Fibroblast of peridontal ligament (primary cell): Measurements from ENCODE around the gene PGA5.
A peak's percentile ranks its signal among the peaks of the same experiment; 100 is the strongest.

Experiments
- DNase-seq: peaks from one replicate; pipeline ENCODE4 v3.0.0-alpha.2; 2010; ENCODE audit errors: extremely low read depth

The PGA5 gene

DNA sequence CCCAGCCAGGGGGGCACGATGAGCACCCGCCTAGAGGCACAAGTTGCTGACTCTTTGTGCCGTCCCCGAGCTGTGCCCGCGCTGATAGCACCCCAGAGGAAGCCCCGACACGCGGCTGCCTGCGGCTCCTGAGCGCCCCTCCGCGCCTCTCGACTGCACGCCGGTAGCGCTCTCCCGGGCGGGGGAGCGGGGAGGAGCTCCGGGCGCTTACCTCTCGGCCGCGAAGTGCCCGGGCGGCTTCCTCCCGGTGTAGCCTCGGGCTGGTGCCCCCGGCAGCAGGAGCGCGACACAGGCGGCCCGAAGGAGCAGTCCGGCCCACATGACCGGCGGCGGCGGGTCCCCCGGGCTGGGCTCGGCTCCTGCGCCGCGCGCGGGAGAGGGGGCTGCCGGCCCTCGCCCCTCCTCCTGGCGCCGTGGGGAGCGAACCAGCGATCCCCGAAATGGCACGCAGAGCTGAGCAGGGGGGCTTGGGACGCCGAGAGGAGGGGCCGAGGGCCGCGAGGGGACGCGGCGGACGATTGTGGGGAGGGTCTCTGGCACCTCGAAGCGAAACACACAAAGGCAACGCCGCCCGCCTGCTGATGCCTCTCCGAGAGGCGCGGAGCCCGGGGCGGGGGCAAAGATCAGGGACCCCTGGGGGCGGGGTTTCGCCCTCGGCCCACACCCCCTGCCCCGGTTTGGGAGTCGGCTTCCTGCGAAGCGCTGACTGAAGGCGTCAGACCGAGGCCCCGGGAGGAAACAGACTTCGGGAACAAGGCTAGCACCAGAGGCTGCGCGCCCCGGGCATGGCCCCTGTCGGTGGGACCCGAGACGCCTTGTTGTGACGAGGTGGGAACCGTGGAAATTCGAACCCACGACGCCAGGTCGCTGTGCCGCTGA lies 54.0 kb downstream of the PGA5 start, which contains the start of gene VWCE:
VWCE (minus strand) TSS at position 600 of the 879 bp plus-strand sequence; CDS start at position 321, 279 bp downstream.
- peak; percentile 38 for DNase-seq

GRCh38 chr11:61295596-61295926 lies 54.6 kb downstream of the PGA5 start:
- no peak for DNase-seq

DNA sequence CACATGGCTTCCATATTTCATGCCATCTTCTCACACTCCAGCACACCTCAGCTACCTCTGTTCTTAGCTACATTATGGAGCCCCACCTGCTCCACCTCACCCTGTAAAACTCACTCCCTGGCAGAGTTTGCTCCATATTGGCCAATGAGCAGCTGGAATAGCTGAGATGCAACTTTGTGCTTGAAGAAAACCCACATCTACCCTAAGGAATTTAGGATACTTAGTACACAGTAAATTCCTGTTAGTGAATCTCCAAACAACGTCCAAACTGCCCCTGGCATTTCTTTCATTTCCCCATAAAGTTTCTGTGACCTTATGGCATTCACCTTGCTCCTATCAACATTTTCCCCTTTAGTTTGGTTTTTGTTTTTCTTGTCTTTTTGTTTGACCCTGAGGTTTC lies 56.4 kb downstream of the PGA5 start:
- no peak for DNase-seq

DNA sequence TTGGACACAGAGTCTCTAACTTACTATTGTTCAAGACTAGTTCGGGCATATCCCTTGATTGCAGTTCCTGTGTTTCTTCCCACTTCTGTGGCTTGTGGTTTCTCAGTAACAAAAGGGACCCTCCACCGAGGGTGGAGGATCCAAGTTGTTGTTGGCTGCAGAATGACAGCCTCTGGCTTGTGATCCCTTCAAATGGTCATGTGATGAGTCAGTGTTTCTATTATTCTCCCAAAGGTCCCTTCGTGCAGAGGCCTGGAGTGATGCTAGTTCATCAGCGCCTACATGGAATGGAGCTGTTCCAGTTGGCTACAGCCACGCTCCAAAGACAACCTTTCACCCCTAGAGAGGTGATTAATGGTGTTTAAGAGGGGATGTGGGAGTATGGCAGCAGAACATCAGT lies 56.8 kb downstream of the PGA5 start:
- DNase-seq, result peak; percentile 99

DNA sequence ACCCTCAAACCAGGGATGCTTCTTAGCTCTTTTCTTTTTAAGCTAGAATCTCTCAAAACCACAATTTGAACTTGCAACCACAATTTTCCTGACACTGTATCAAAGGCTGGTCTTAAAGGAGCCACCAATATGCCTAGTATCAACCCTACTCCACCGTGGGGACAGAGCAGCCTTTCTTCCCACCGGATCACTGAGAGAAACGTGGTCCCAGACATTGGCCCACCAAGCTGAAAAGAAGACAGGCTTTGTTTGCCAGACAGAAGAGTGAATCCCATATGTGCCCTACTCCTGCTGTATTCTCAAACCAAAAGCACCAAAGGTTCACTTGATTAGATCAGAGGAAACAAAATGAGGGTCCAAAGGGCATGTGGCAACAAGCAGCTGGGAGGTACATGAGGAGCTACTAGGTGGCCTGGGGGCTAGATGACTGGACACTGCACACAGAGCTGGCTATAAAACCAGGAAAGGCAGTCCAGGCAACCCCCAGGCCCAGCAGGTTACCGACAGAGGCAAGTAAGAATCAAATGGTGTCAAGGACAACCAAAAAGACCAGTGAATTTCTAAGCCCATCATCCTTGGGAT lies 57.8 kb downstream of the PGA5 start:
- peak; percentile 32 for DNase-seq
